ENCODE data around the gene CACUL1. TPM values are rescaled to one million over a fixed set of nuclear protein-coding genes. Genes with fewer than 3 reads are reported as not detected.

The CACUL1 gene
- total RNA-seq, 1 experiment from 2014 or later, result 67.5 TPM

DNA sequence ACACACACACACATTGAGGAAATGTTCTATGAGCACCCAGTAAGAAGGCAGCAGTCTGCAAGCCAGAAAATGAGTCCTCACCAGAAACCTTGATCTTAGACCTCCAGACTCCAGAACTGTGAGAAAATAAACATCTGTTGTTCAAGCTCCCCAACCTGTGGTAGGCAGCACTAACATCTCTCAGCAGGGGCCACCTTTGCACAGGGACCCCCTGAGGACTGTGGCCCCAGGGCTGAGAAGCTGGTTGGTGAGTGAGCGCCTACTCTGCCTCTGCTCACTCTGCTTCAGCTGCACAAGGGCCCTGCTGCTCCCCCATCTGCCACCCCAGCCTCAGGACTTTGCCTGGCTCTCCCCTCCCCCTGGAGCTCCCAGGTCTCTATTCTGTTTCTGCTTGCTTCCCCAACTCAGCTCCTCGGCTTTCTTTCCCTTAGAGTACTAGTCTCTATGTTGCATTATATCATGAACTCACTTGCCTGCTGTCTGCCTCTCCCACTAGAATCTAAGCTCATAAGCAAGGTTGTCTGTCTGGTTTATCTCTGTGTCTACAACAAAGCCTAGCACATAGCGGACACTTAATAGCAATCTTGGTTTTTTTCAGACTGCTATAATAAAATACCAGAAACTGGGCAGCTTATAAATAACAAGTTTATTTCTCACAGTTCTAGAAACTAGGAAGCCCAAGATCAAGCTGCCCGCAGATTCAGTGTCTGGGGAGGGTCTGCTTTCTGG, 118.9 kb downstream of the CACUL1 start:
- intact Hi-C loops (cut with micrococcal nuclease), result no loop called here
- Histone ChIP-seq H3K27me3 (ENCODE audit: insufficient read depth, low read length) (peaks cover 59% of the 10 kb centered on the region), H4K20me1 (ENCODE audit: insufficient read depth) (no peaks in the 10 kb centered on the region), H3K9ac (ENCODE audit: low read length) (no peak overlapping the region), H3K9me3 (ENCODE audit: control insufficient read depth in 1 of 2, insufficient read depth in 1 of 2, low read depth in 1 of 2, low read length in 2 of 2) (peaks cover 0 to 4% of the 10 kb centered on the region in 2 experiments; a peak in 2 of 4 replicates), H3K4me2 (ENCODE audit: low read length) (no peak overlapping the region), H3K9me2 (ENCODE audit: insufficient read depth) (no peaks in the 10 kb centered on the region), H3K4me1 (ENCODE audit: control insufficient read depth in 1 of 2, insufficient read depth in 2 of 2, low read length in 2 of 2) (no peaks in the 10 kb centered on the region), H2AFZ (ENCODE audit: low read depth, low read length, poor library complexity, severe bottlenecking) (no peak overlapping the region), H3K4me3 (replicated peaks in 1 of 2; ENCODE audit: low read depth in 1 of 2, low read length in 2 of 2) (no peak overlapping the region), H3K36me3 (ENCODE audit: control insufficient read depth in 1 of 2, insufficient read depth in 2 of 2, low read length in 2 of 2) (no peaks in the 10 kb centered on the region), H3K27ac (ENCODE audit: low read depth, low read length) (no peak overlapping the region), H3K79me2 (ENCODE audit: insufficient read depth, low read length) (no peaks in the 10 kb centered on the region)
- ATAC-seq, result no peak
- TF ChIP-seq EZH2 (IDR thresholded peaks at IDR 0.05) (no peak), RAD21 (IDR thresholded peaks at IDR 0.05; ENCODE audit: low read depth) (no peak), ZNF274 (IDR thresholded peaks at IDR 0.05; ENCODE audit: low read depth, low read length) (no peak), POLR2AphosphoS5 (IDR thresholded peaks at IDR 0.05; ENCODE audit: low read depth, low read length) (no peak), SIN3A (IDR thresholded peaks at IDR 0.05; ENCODE audit: low read depth) (no peak), ELF1 (IDR thresholded peaks at IDR 0.05; ENCODE audit: borderline replicate concordance, low read depth) (no peak), JUND (IDR thresholded peaks at IDR 0.05) (no peak), FOSL1 (IDR thresholded peaks at IDR 0.05; ENCODE audit: low read depth) (no peak), ZFX (IDR thresholded peaks at IDR 0.05) (no peak), YY1 (IDR thresholded peaks at IDR 0.05; ENCODE audit: extremely low read depth, insufficient replicate concordance, low read depth, low read length) (no peak), CBX3 (IDR thresholded peaks at IDR 0.05; ENCODE audit: low read depth) (no peak), MAX (IDR thresholded peaks at IDR 0.05) (no peak), TCF7L2 (IDR thresholded peaks at IDR 0.05; ENCODE audit: borderline replicate concordance, extremely low read depth, insufficient read depth, insufficient read length) (no peak), ZBTB33 (IDR thresholded peaks at IDR 0.05; ENCODE audit: extremely low read depth, insufficient replicate concordance, low read length) (no peak), REST (IDR thresholded peaks at IDR 0.05; ENCODE audit: low read depth) (no peak), CEBPB (IDR thresholded peaks at IDR 0.05; ENCODE audit: low read depth) (no peak), EGR1 (IDR thresholded peaks at IDR 0.05; ENCODE audit: low read depth) (no peak)
- TF ChIP-seq, protein P1, sequence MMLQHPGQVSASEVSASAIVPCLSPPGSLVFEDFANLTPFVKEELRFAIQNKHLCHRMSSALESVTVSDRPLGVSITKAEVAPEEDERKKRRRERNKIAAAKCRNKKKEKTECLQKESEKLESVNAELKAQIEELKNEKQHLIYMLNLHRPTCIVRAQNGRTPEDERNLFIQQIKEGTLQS (IDR thresholded peaks at IDR 0.05), result no peak
- DNase-seq (ENCODE audit: low read depth, low spot score), result no peak
- BruUV-seq (replicated peaks), result no TSS peak
- ChIA-PET RAD21 (ENCODE audit: low non-redundant PET in 1 of 2, low total read pairs in 2 of 2, uncharacterized antibody in 2 of 2, unreplicated experiment in 2 of 2) (no interaction called here), POLR2A (no interaction called here), CTCF (interaction anchor here (0.5 to 1.4 kb wide), 2 partner anchors 9 to 21 kb away, joined by 3 to 4 read pairs; no protein-coding TSS in a partner anchor)

All from HCT116 (cell line).